ENCODE data around the gene FLNA.
"Not testable (repeated sequence)": the region's sequence is repeated elsewhere in the genome, so short reads cannot be mapped to it uniquely, and the experiment has no call there.

FLNA gene

GRCh38 chrX:154399527-154400368 lies 25.3 kb upstream of the FLNA start:
- no peak for DNase-seq (ENCODE audit: low spot score)

- DNase-seq (ENCODE audit: low spot score), result peak; percentile 86
Observed at GRCh38 chrX:154398668-154399526, 24.5 kb upstream of the FLNA start.

- peak; percentile 90 for DNase-seq (ENCODE audit: low spot score)
Observed at GRCh38 chrX:154397888-154398667, 23.6 kb upstream of the FLNA start, which contains the start of gene RPL10. TSS of gene RPL10 (plus strand) at chrX:154398377. CDS start at chrX:154398520, 143 bp downstream.

- peak; percentile 48 for DNase-seq (ENCODE audit: low spot score)
Observed at GRCh38 chrX:154396973-154397887, 22.8 kb upstream of the FLNA start.

- DNase-seq (ENCODE audit: low spot score), result not testable (repeated sequence)
Observed at GRCh38 chrX:154396363-154396762, 21.9 kb upstream of the FLNA start.

GRCh38 chrX:154389812-154390747 lies 15.6 kb upstream of the FLNA start:
- not testable (repeated sequence) for DNase-seq (ENCODE audit: low spot score)

- DNase-seq (ENCODE audit: low spot score), result not testable (repeated sequence)
Observed at GRCh38 chrX:154388649-154389048, 14.2 kb upstream of the FLNA start.

GRCh38 chrX:154388094-154388493 lies 13.7 kb upstream of the FLNA start:
- not testable (repeated sequence) for DNase-seq (ENCODE audit: low spot score)

- DNase-seq (ENCODE audit: low spot score), result no peak
Observed at GRCh38 chrX:154384284-154384892, 10.0 kb upstream of the FLNA start.

- no peak for DNase-seq (ENCODE audit: low spot score)
Observed at GRCh38 chrX:154383359-154384283, 9.2 kb upstream of the FLNA start.

- DNase-seq (ENCODE audit: low spot score), result no peak
Observed at GRCh38 chrX:154382483-154383069, 8.1 kb upstream of the FLNA start.

- no peak for DNase-seq (ENCODE audit: low spot score)
Observed at GRCh38 chrX:154381271-154381670, 6.8 kb upstream of the FLNA start.

- DNase-seq (ENCODE audit: low spot score), result no peak
Observed at GRCh38 chrX:154380787-154381186, 6.4 kb upstream of the FLNA start.

- DNase-seq (ENCODE audit: low spot score), result no peak
Observed at GRCh38 chrX:154380153-154380552, 5.7 kb upstream of the FLNA start.

GRCh38 chrX:154379569-154379951 lies 5.1 kb upstream of the FLNA start:
- no peak for DNase-seq (ENCODE audit: low spot score)

GRCh38 chrX:154378799-154379568 lies 4.5 kb upstream of the FLNA start, which contains the start of gene EMD:
TSS of gene EMD (plus strand) at chrX:154379295. CDS start at chrX:154379485, 190 bp downstream.
- DNase-seq (ENCODE audit: low spot score), result peak; percentile 95
